Measurements from ENCODE around the gene COL4A2. TPM values are rescaled to one million over a fixed set of nuclear protein-coding genes. Genes with fewer than 3 reads are reported as not detected.

The COL4A2 gene
- total RNA-seq, 1 donor from 2014 or later, result 60.9 TPM

DNA sequence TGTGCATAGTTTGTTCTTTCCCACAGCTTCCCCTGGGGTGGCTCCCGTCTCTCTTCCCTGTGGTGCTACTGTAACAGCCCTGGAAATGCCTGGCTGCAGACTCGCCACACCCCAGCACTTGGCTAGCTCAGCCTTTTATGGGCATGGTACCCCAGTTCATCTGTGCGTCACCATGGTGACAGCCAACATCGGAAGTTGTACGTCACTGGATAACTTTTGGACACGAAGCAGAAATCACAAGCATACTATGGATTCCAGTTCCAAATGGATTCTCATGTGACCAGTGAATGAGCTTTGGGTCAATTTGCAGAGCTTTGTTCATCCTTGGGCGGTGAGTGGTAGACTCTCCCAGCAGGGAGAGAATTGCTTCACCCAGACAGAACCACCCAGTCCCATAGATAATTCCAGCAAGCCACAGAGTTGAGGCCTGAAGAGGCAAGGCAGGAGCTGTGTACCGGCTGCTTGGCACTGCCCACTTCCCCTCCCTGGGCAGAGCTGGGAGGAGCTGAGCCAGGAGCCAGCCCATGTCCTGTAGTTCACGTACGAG is 54.4 kb downstream of the COL4A2 start:
- Mint-ChIP-seq H3K4me3 (ENCODE audit: unreplicated experiment) (no peak overlapping the region), H3K4me1 (ENCODE audit: low read depth, unreplicated experiment) (peaks cover 17% of the 10 kb centered on the region), H3K27ac (ENCODE audit: unreplicated experiment) (no peak overlapping the region), H3K27me3 (ENCODE audit: unreplicated experiment) (peaks cover 3% of the 10 kb centered on the region), H3K36me3 (ENCODE audit: unreplicated experiment) (no peaks in the 10 kb centered on the region), H3K9me3 (ENCODE audit: unreplicated experiment) (no peaks in the 10 kb centered on the region)
- TF ChIP-seq, protein P1, sequence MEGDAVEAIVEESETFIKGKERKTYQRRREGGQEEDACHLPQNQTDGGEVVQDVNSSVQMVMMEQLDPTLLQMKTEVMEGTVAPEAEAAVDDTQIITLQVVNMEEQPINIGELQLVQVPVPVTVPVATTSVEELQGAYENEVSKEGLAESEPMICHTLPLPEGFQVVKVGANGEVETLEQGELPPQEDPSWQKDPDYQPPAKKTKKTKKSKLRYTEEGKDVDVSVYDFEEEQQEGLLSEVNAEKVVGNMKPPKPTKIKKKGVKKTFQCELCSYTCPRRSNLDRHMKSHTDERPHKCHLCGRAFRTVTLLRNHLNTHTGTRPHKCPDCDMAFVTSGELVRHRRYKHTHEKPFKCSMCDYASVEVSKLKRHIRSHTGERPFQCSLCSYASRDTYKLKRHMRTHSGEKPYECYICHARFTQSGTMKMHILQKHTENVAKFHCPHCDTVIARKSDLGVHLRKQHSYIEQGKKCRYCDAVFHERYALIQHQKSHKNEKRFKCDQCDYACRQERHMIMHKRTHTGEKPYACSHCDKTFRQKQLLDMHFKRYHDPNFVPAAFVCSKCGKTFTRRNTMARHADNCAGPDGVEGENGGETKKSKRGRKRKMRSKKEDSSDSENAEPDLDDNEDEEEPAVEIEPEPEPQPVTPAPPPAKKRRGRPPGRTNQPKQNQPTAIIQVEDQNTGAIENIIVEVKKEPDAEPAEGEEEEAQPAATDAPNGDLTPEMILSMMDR (IDR thresholded peaks at IDR 0.05; ENCODE audit: partially characterized antibody, unreplicated experiment), result no peak
- no peak for DNase-seq

DNA sequence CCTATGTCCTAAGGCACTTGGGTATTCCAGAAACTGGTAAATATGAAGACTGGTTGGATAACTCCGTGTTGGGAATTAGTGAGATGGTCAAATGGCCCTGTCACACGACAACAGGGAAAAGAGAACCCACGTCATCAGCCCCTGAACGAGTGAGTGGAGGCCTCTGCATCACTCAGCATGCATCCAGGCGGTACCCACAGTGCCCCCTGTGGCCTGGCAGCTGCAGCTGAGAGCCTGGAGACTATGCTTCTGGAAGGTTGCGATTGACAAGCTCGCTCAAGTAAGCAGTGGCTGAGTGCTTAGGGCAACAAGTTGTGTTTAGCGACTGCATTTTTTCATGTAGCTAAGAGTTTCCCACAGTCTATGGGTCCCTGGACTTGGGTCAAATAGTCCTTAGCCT is 55.9 kb downstream of the COL4A2 start:
- Mint-ChIP-seq H3K9me3 (ENCODE audit: unreplicated experiment) (no peaks in the 10 kb centered on the region), H3K27me3 (ENCODE audit: unreplicated experiment) (peaks cover 2% of the 10 kb centered on the region), H3K36me3 (ENCODE audit: unreplicated experiment) (no peaks in the 10 kb centered on the region), H3K4me3 (ENCODE audit: unreplicated experiment) (no peak overlapping the region), H3K4me1 (ENCODE audit: low read depth, unreplicated experiment) (peaks cover 17% of the 10 kb centered on the region), H3K27ac (ENCODE audit: unreplicated experiment) (no peak overlapping the region)
- TF ChIP-seq, protein P1 (IDR thresholded peaks at IDR 0.05; ENCODE audit: partially characterized antibody, unreplicated experiment), result no peak
- DNase-seq, result no peak

- H3K27me3 Mint-ChIP-seq (ENCODE audit: unreplicated experiment), result peaks cover 2% of the 10 kb centered on the region
- H3K9me3 Mint-ChIP-seq (ENCODE audit: unreplicated experiment), result no peaks in the 10 kb centered on the region
- DNase-seq, result no peak
- no peaks in the 10 kb centered on the region for H3K36me3 Mint-ChIP-seq (ENCODE audit: unreplicated experiment)
- TF ChIP-seq, protein P1 (IDR thresholded peaks at IDR 0.05; ENCODE audit: partially characterized antibody, unreplicated experiment), result no peak
- H3K4me3 Mint-ChIP-seq (ENCODE audit: unreplicated experiment), result no peak overlapping the region
- H3K27ac Mint-ChIP-seq (ENCODE audit: unreplicated experiment), result no peak overlapping the region
- H3K4me1 Mint-ChIP-seq (ENCODE audit: low read depth, unreplicated experiment), result peaks cover 17% of the 10 kb centered on the region
These were observed 57.0 kb downstream of the COL4A2 start for GRCh38 chr13:110364081-110364480.

- H3K9me3 Mint-ChIP-seq (ENCODE audit: unreplicated experiment), result no peaks in the 10 kb centered on the region
- no peak overlapping the region for H3K4me3 Mint-ChIP-seq (ENCODE audit: unreplicated experiment)
- peaks cover 2% of the 10 kb centered on the region for H3K27me3 Mint-ChIP-seq (ENCODE audit: unreplicated experiment)
- no peak overlapping the region for H3K27ac Mint-ChIP-seq (ENCODE audit: unreplicated experiment)
- no peak for DNase-seq
- TF ChIP-seq, protein P1 (IDR thresholded peaks at IDR 0.05; ENCODE audit: partially characterized antibody, unreplicated experiment), result no peak
- peaks cover 4% of the 10 kb centered on the region for H3K4me1 Mint-ChIP-seq (ENCODE audit: low read depth, unreplicated experiment)
- no peaks in the 10 kb centered on the region for H3K36me3 Mint-ChIP-seq (ENCODE audit: unreplicated experiment)
These were observed 58.8 kb downstream of the COL4A2 start for GRCh38 chr13:110365876-110366275.

DNA sequence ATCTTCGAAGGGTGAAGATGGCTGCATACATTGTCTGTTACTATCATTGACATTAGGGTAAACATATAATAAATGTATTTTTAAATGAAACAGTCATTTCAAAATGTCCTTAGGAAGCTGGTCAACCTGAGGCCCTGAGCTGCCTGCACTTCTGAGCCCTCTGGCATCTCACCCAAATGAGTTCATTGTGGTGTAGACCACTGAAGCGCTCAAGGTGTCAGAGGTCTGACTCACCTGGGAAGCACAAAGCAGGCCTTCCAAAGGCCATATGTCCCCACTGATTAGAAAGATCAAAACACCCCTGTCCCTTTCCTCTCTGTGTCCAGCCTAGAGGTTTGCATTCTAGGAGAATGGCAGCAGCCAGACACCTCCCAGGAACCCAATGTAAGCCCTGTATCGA is 59.6 kb downstream of the COL4A2 start:
- H3K27ac Mint-ChIP-seq (ENCODE audit: unreplicated experiment), result no peak overlapping the region
- H3K4me3 Mint-ChIP-seq (ENCODE audit: unreplicated experiment), result no peak overlapping the region
- no peak for DNase-seq
- H3K9me3 Mint-ChIP-seq (ENCODE audit: unreplicated experiment), result no peaks in the 10 kb centered on the region
- TF ChIP-seq, protein P1 (IDR thresholded peaks at IDR 0.05; ENCODE audit: partially characterized antibody, unreplicated experiment), result no peak
- no peaks in the 10 kb centered on the region for H3K27me3 Mint-ChIP-seq (ENCODE audit: unreplicated experiment)
- H3K4me1 Mint-ChIP-seq (ENCODE audit: low read depth, unreplicated experiment), result peaks cover 3% of the 10 kb centered on the region
- H3K36me3 Mint-ChIP-seq (ENCODE audit: unreplicated experiment), result no peaks in the 10 kb centered on the region
